ENCODE results near the gene HOXB3.

DNA sequence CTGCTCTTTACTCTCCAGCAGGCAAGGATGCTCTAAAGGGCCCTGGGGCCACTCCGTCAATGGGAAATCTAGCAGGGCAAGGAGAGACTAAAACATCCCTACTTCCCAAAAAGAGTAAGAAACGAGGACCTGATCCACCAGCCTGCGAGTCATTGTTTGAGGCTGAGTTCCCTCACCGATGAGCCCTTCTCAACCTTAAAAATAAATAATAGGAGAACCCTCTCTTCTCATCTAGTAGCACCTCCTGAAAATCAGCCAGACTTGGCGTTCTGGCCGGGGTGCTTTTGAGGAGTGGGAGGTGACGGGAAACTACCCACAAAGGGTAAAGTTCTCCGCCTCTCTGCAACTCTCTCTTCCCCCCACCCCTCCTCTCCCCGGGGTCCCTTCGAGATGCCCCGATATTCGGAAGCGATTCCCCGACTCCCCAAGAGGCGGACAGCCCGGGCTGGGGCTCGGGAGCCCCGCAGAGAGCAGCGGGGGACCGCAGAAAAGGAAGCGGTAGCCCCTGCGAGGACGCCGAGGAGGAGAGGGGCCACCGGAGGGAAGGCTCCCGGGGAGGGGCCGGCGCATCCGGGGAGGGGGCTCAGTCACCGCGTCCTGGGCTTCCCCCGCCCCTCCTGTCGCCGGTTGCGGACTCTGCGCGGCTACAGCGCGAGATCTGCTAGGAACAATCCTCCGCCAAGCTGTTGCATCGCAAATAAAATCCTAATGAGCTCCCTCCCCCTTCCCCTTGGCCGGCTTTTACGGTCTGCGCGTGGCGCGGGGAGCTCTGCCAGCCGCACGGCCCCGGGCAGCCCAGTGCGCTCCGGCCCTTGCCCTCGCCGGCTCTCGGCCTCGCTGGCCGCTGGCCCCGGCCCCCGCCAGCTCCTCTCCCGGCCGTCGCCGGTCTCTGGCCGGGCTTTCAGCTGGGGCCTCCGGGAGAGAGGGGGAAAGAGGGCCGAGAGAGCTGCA lies 34.8 kb upstream of the HOXB3 start:
- TF ChIP-seq, protein P1, sequence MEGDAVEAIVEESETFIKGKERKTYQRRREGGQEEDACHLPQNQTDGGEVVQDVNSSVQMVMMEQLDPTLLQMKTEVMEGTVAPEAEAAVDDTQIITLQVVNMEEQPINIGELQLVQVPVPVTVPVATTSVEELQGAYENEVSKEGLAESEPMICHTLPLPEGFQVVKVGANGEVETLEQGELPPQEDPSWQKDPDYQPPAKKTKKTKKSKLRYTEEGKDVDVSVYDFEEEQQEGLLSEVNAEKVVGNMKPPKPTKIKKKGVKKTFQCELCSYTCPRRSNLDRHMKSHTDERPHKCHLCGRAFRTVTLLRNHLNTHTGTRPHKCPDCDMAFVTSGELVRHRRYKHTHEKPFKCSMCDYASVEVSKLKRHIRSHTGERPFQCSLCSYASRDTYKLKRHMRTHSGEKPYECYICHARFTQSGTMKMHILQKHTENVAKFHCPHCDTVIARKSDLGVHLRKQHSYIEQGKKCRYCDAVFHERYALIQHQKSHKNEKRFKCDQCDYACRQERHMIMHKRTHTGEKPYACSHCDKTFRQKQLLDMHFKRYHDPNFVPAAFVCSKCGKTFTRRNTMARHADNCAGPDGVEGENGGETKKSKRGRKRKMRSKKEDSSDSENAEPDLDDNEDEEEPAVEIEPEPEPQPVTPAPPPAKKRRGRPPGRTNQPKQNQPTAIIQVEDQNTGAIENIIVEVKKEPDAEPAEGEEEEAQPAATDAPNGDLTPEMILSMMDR (IDR thresholded peaks at IDR 0.05), result no peak
- TF ChIP-seq POLR2AphosphoS5 (IDR thresholded peaks at IDR 0.05) (peak; percentile 4 to 61 (median 36)), POLR2A (IDR thresholded peaks at IDR 0.05) (no peak)

Data from transverse colon (tissue), 4 donors.